ENCODE measurements around the gene PNPLA7. TPM values are rescaled to one million over a fixed set of nuclear protein-coding genes. Genes with fewer than 3 reads are reported as not detected.
"Not testable (repeated sequence)": the region's sequence is repeated elsewhere in the genome, so short reads cannot be mapped to it uniquely, and the experiment has no call there.

PNPLA7 gene
- total RNA-seq, 1 experiment from 2014 or later = 0.90 TPM

- Histone ChIP-seq H3K4me3 (ENCODE audit: low read depth, low read length, poor library complexity, severe bottlenecking) (no peak overlapping the region), H3K4me1 (ENCODE audit: insufficient read depth, low read length, poor library complexity, severe bottlenecking) (no peaks in the 10 kb centered on the region), H3K27me3 (replicated peaks; ENCODE audit: insufficient read depth, low read depth, low read length, poor library complexity) (no peaks in the 10 kb centered on the region), H3K27ac (ENCODE audit: low read depth, low read length, poor library complexity, severe bottlenecking) (no peak overlapping the region), H3K36me3 (ENCODE audit: insufficient read depth, low read length, poor library complexity, severe bottlenecking) (no peaks in the 10 kb centered on the region), H3K9me3 (ENCODE audit: low read depth, low read length, poor library complexity, severe bottlenecking) (no peaks in the 10 kb centered on the region)
- no TSS peak for BruUV-seq (replicated peaks)
- no peak for DNase-seq (ENCODE audit: low spot score)
- ChIA-PET POLR2A (ENCODE audit: low non-redundant PET) (no interaction called here), CTCF (no interaction called here)
- no peak for TF ChIP-seq EZH2 (IDR thresholded peaks at IDR 0.05; ENCODE audit: borderline replicate concordance, low read depth, low read length, poor library complexity, severe bottlenecking)
- TF ChIP-seq, protein P1, sequence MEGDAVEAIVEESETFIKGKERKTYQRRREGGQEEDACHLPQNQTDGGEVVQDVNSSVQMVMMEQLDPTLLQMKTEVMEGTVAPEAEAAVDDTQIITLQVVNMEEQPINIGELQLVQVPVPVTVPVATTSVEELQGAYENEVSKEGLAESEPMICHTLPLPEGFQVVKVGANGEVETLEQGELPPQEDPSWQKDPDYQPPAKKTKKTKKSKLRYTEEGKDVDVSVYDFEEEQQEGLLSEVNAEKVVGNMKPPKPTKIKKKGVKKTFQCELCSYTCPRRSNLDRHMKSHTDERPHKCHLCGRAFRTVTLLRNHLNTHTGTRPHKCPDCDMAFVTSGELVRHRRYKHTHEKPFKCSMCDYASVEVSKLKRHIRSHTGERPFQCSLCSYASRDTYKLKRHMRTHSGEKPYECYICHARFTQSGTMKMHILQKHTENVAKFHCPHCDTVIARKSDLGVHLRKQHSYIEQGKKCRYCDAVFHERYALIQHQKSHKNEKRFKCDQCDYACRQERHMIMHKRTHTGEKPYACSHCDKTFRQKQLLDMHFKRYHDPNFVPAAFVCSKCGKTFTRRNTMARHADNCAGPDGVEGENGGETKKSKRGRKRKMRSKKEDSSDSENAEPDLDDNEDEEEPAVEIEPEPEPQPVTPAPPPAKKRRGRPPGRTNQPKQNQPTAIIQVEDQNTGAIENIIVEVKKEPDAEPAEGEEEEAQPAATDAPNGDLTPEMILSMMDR (conservative IDR thresholded peaks at IDR 0.05; ENCODE audit: low read depth, low read length) = no peak
- intact Hi-C loops (cut with micrococcal nuclease; ENCODE audit: unreplicated experiment) = no loop called here
These were observed 83.0 kb downstream of the PNPLA7 start for GRCh38 chr9:137467161-137467581.

DNA sequence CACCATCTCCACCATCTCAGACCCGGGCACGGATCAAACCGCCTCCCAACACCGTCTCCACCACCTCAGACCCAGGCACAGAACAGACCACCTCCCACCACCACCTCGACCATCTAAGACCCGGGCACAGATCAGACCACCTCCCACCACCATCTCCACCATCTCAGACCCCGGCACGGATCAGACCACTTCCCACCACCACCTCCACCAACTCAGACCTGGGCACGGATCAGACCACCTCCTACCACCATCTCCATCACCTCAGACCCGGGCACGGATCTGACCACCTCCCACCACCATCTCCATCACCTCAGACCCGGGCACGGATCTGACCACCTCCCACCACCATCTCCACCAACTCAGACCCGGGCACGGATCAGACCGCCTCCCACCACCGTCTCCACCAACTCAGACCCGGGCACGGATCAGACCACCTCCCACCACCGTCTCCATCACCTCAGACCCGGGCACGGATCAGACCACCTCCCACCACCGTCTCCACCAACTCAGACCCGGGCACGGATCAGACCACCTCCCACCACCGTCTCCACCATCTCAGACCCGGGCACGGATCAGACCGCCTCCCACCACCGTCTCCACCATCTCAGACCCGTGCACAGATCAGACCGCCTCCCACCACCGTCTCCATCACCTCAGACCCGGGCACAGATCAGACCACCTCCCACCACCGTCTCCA, 83.7 kb downstream of the PNPLA7 start:
- H3K27me3 ChIP-seq (replicated peaks; ENCODE audit: insufficient read depth, low read depth, low read length, poor library complexity); BruUV-seq (replicated peaks); H3K27ac ChIP-seq (ENCODE audit: low read depth, low read length, poor library complexity, severe bottlenecking); DNase-seq (ENCODE audit: low spot score); CTCF ChIA-PET; POLR2A ChIA-PET (ENCODE audit: low non-redundant PET); intact Hi-C loops (cut with micrococcal nuclease; ENCODE audit: unreplicated experiment); H3K4me1 ChIP-seq (ENCODE audit: insufficient read depth, low read length, poor library complexity, severe bottlenecking); H3K9me3 ChIP-seq (ENCODE audit: low read depth, low read length, poor library complexity, severe bottlenecking); H3K36me3 ChIP-seq (ENCODE audit: insufficient read depth, low read length, poor library complexity, severe bottlenecking); H3K4me3 ChIP-seq (ENCODE audit: low read depth, low read length, poor library complexity, severe bottlenecking): not testable (repeated sequence)

GRCh38 chr9:137465720-137466388, 84.3 kb downstream of the PNPLA7 start:
- BruUV-seq (replicated peaks) = no TSS peak
- DNase-seq (ENCODE audit: low spot score) = no peak
- Histone ChIP-seq H3K27ac (ENCODE audit: low read depth, low read length, poor library complexity, severe bottlenecking) (no peak overlapping the region), H3K4me3 (ENCODE audit: low read depth, low read length, poor library complexity, severe bottlenecking) (no peak overlapping the region), H3K9me3 (ENCODE audit: low read depth, low read length, poor library complexity, severe bottlenecking) (no peaks in the 10 kb centered on the region), H3K4me1 (ENCODE audit: insufficient read depth, low read length, poor library complexity, severe bottlenecking) (no peaks in the 10 kb centered on the region), H3K36me3 (ENCODE audit: insufficient read depth, low read length, poor library complexity, severe bottlenecking) (no peaks in the 10 kb centered on the region), H3K27me3 (replicated peaks; ENCODE audit: insufficient read depth, low read depth, low read length, poor library complexity) (no peaks in the 10 kb centered on the region)
- TF ChIP-seq EZH2 (IDR thresholded peaks at IDR 0.05; ENCODE audit: borderline replicate concordance, low read depth, low read length, poor library complexity, severe bottlenecking) = no peak
- TF ChIP-seq, protein P1 (conservative IDR thresholded peaks at IDR 0.05; ENCODE audit: low read depth, low read length) = no peak
- intact Hi-C loops (cut with micrococcal nuclease; ENCODE audit: unreplicated experiment) = no loop called here
- POLR2A ChIA-PET (ENCODE audit: low non-redundant PET) = no interaction called here
- CTCF ChIA-PET = no interaction called here
